MM.1S (cell line): ENCODE data around the gene MARCO.

Experiments
- DNase-seq: peaks from one replicate; pipeline ENCODE4 v3.0.0-alpha.2; 2015
- H2AFZ ChIP-seq: fragments of 300-600 bp; sonication (generic); 2 replicates; pipeline ENCODE4 v1.6.0; 2016; ENCODE audit warnings: antibody characterized with exemption, low read length
- H3F3A ChIP-seq: fragments of 300-600 bp; sonication (generic); 2 replicates; pipeline ENCODE4 v1.6.1; 2016; ENCODE audit warnings: mild to moderate bottlenecking, antibody characterized with exemption, low read length, moderate library complexity, mixed read lengths; ENCODE audit not compliant: insufficient read depth
- H3K27ac ChIP-seq: fragments of 300-600 bp; sonication (generic); 2 replicates; pipeline ENCODE4 v1.5.1; 2016; ENCODE audit warnings: mild to moderate bottlenecking, low read length
- H3K27me3 ChIP-seq: fragments of 300-600 bp; sonication (generic); replicated peaks from 2 replicates; pipeline ENCODE4 v1.6.0; 2016; ENCODE audit warnings: low read length; ENCODE audit not compliant: insufficient read depth
- H3K36me3 ChIP-seq: fragments of 300-600 bp; sonication (generic); replicated peaks from 2 replicates; pipeline ENCODE4 v1.6.1; 2016; ENCODE audit warnings: mild to moderate bottlenecking, low read length, mixed read lengths; ENCODE audit not compliant: insufficient read depth
- H3K4me1 ChIP-seq: fragments of 300-600 bp; sonication (generic); 2 replicates; pipeline ENCODE4 v1.6.1; 2016; ENCODE audit warnings: low read length, mixed read lengths
- H3K4me2 ChIP-seq: fragments of 300-600 bp; sonication (generic); 2 replicates; pipeline ENCODE4 v1.6.0; 2016; ENCODE audit warnings: low read depth, low read length
- H3K4me3 ChIP-seq: fragments of 300-600 bp; sonication (generic); 2 replicates; pipeline ENCODE4 v1.5.1; 2016; ENCODE audit warnings: low read length, mixed read lengths
- H3K79me2 ChIP-seq: fragments of 300-600 bp; sonication (generic); 2 replicates; pipeline ENCODE4 v1.6.1; 2016; ENCODE audit warnings: mixed run types, low read length, mixed read lengths
- H3K9ac ChIP-seq: fragments of 300-600 bp; sonication (generic); 2 replicates; pipeline ENCODE4 v1.6.1; 2016; ENCODE audit warnings: low read length, mixed read lengths
- H3K9me2 ChIP-seq: fragments of 300-600 bp; sonication (generic); replicated peaks from 2 replicates; pipeline ENCODE4 v1.6.1; 2016; ENCODE audit warnings: mild to moderate bottlenecking, low read length, mixed read lengths; ENCODE audit not compliant: insufficient read depth
- H3K9me3 ChIP-seq: fragments of 300-600 bp; sonication (generic); replicated peaks from 2 replicates; pipeline ENCODE4 v1.6.1; 2016; ENCODE audit warnings: mild to moderate bottlenecking, low read length, mixed read lengths; ENCODE audit not compliant: insufficient read depth
- H4K20me1 ChIP-seq: fragments of 300-600 bp; sonication (generic); 2 replicates; pipeline ENCODE4 v1.6.1; 2016; ENCODE audit warnings: mild to moderate bottlenecking, low read length, moderate library complexity, mixed read lengths; ENCODE audit not compliant: insufficient read depth
- EZH2 ChIP-seq: fragments of 300-600 bp; sonication (generic); optimal IDR thresholded peaks from 2 replicates; pipeline ENCODE3; 2017; ENCODE audit warnings: low read depth, mild to moderate bottlenecking, antibody characterized with exemption, low read length, mixed read lengths
- EZH2phosphoT487 ChIP-seq: fragments of 300-600 bp; sonication (generic); IDR thresholded peaks from 2 replicates; pipeline ENCODE4 v1.6.1; 2018; ENCODE audit warnings: antibody characterized with exemption, low read length
- TF ChIP-seq, protein P1 (sequence below): fragments of 300-600 bp; sonication (generic); IDR thresholded peaks from 2 replicates; pipeline ENCODE4 v1.5.1; 2016; ENCODE audit warnings: antibody characterized with exemption, low read length, mixed read lengths

Gene MARCO

GRCh38 chr2:118913803-118914645, 28.0 kb upstream of the MARCO start:
- no peaks in the 10 kb centered on the region for H3K9me2 ChIP-seq
- H3K9ac ChIP-seq: no peak overlapping the region
- no peak for DNase-seq

GRCh38 chr2:118914721-118915453, 27.1 kb upstream of the MARCO start:
- Histone ChIP-seq H3K27me3 (no peaks in the 10 kb centered on the region), H3K9me3 (no peaks in the 10 kb centered on the region), H3K4me1 (no peaks in the 10 kb centered on the region), H3K36me3 (no peaks in the 10 kb centered on the region), H3K9me2 (no peaks in the 10 kb centered on the region), H3F3A (no peaks in the 10 kb centered on the region), H3K9ac (no peak overlapping the region), H3K79me2 (no peaks in the 10 kb centered on the region), H3K27ac (no peak overlapping the region), H4K20me1 (no peaks in the 10 kb centered on the region), H3K4me2 (no peak overlapping the region), H3K4me3 (no peak overlapping the region), H2AFZ (no peak overlapping the region)
- TF ChIP-seq EZH2: no peak
- no peak for TF ChIP-seq EZH2phosphoT487
- TF ChIP-seq, protein P1, sequence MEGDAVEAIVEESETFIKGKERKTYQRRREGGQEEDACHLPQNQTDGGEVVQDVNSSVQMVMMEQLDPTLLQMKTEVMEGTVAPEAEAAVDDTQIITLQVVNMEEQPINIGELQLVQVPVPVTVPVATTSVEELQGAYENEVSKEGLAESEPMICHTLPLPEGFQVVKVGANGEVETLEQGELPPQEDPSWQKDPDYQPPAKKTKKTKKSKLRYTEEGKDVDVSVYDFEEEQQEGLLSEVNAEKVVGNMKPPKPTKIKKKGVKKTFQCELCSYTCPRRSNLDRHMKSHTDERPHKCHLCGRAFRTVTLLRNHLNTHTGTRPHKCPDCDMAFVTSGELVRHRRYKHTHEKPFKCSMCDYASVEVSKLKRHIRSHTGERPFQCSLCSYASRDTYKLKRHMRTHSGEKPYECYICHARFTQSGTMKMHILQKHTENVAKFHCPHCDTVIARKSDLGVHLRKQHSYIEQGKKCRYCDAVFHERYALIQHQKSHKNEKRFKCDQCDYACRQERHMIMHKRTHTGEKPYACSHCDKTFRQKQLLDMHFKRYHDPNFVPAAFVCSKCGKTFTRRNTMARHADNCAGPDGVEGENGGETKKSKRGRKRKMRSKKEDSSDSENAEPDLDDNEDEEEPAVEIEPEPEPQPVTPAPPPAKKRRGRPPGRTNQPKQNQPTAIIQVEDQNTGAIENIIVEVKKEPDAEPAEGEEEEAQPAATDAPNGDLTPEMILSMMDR: no peak
- DNase-seq: no peak

More at GRCh38 chr2:118913803-118914645, 28.0 kb upstream of the MARCO start:
- H3K36me3 ChIP-seq: no peaks in the 10 kb centered on the region
- no peak overlapping the region for H3K4me2 ChIP-seq
- H3K27ac ChIP-seq: no peak overlapping the region
- H3K4me3 ChIP-seq: no peak overlapping the region
- H4K20me1 ChIP-seq: no peaks in the 10 kb centered on the region
- H3K9me3 ChIP-seq: no peaks in the 10 kb centered on the region
- TF ChIP-seq, protein P1: no peak
- TF ChIP-seq EZH2: no peak
- no peak for TF ChIP-seq EZH2phosphoT487
- H2AFZ ChIP-seq: no peak overlapping the region
- H3K27me3 ChIP-seq: no peaks in the 10 kb centered on the region
- H3K79me2 ChIP-seq: no peaks in the 10 kb centered on the region
- no peaks in the 10 kb centered on the region for H3K4me1 ChIP-seq
- no peaks in the 10 kb centered on the region for H3F3A ChIP-seq

GRCh38 chr2:118918017-118918416, 24.0 kb upstream of the MARCO start:
- H4K20me1 ChIP-seq: no peaks in the 10 kb centered on the region
- H3K27me3 ChIP-seq: no peaks in the 10 kb centered on the region
- H3K4me3 ChIP-seq: no peak overlapping the region
- H3K9me2 ChIP-seq: no peaks in the 10 kb centered on the region
- TF ChIP-seq EZH2phosphoT487 (no peak), EZH2 (no peak)
- TF ChIP-seq, protein P1: no peak
- H3K9me3 ChIP-seq: no peaks in the 10 kb centered on the region
- H3K27ac ChIP-seq: no peak overlapping the region
- H3K36me3 ChIP-seq: no peaks in the 10 kb centered on the region
- no peak overlapping the region for H3K4me2 ChIP-seq
- H3F3A ChIP-seq: no peaks in the 10 kb centered on the region
- no peaks in the 10 kb centered on the region for H3K79me2 ChIP-seq
- no peak for DNase-seq
- no peak overlapping the region for H2AFZ ChIP-seq
- no peaks in the 10 kb centered on the region for H3K4me1 ChIP-seq
- no peak overlapping the region for H3K9ac ChIP-seq
